GM21723 (cell line): Measurements from ENCODE around the gene MFAP5.

ENCODE experiments used
- ATAC-seq: cut with Tn5 transposase; IDR thresholded peaks from one replicate; pipeline ENCODE4 v1.9.1; 2021; ENCODE audit warnings: mild to moderate bottlenecking, moderate library complexity; ENCODE audit not compliant: unreplicated experiment

Gene MFAP5

GRCh38 chr12:8662593-8662992 lies at the start of gene MFAP5:
Gene MFAP5 (minus strand): TSS chr12:8662826. CDS start chr12:8662104, 722 bp downstream.
- no peak for ATAC-seq

DNA sequence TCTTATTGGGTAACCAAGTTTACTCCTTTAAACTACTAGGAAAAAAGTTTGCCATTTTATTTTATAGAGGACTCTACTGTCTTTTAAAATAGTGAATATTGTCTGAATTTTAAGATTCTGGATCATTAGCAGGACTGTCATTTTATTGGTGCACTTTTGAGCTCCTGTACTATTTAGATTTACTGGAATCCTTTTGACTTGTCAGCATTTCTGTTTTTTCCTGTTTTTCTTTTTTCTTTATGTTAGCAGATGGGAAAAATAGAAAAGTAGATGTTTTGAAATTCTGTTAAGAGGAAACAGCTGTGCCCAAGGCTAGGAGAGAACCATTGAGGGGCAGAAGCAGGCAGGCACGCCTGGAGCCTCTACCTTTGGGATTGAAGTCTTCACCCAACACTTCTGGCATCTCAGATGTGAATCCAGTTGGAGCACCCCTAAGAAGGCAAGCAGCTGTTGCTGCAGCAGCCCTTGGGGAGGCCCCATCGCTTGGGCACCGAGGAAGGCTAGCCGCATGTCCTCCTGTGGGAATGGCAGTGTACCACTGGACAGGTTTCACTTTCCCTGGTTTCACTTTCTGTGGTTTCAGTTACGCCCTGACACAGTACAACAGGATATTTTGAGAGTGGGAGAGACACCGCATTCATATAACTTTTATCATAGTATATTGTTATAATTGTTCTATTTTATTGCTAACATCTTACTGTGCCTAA lies 46.7 kb upstream of the MFAP5 start:
- ATAC-seq, result no peak

DNA sequence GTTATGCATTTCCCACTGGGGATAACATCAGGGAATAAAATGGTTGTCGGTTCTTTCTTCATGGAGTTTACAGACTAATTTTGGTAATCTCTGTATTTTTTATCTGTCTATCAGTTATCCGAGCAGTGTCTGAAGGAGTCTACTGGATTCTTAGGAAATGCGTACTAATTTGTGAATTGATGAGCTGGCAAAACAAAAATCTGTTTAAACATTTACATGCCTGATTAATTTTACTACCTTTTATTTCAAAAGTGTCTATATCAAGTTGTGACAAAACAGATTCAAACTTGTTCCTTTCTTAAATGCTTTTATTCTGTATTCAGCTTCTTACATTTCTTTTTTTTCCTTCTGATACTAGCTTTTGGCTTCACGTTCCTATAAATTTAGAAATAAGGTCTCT lies 39.5 kb upstream of the MFAP5 start:
- no peak for ATAC-seq

DNA sequence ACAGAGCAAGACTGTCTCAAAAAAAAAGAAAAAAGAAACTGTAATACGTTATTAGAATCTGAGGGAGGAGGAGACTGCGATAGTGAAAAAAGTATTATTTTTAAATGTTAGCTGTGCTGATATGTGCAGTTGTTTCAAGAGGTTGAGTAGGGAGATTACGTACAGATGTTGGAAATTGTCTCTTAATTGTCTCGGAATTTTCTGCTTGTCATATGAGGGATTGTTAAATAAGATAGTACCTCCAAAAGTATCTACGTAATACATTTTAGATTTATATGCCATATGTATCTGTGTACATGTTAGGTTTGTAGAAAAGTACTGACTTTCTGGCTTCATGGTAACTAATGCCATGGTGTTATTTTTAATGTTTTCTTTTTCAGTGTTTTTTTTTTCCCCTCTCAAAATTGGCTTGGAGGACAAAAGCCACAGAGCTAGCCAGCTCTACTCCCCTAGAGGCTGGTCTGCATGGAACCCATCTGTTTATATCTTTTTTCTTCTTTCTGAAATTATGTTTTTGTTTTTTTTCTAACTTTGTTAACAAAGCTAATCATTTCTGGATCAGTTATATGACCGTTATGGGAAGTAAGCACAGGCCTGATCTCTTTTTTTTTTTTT lies 38.5 kb upstream of the MFAP5 start:
- ATAC-seq, result no peak

DNA sequence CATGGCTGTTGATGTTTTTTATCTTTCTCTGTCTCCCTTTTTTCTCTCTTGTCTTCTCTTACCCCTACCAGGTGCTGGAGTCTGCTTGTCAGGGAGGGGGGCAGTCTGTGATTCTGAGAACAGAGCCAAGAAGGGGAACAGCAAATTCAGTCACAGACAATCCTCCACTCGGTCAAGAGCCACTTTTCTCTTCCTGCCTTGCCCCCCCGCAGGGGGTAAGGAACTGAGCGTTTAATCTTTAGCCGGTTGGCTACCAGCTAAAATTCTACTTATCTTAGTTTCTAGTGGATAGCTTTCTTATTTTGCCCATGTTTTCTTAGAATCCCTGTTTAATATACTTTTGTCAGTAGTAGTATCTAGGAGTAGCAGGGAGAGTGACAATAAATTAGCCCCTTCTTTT lies 37.1 kb upstream of the MFAP5 start:
- ATAC-seq, result no peak

- no peak for ATAC-seq
These were observed 36.3 kb upstream of the MFAP5 start for GRCh38 chr12:8698879-8699278.

GRCh38 chr12:8698132-8698851 lies 35.7 kb upstream of the MFAP5 start:
- ATAC-seq, result peak; percentile 44

GRCh38 chr12:8697476-8698131 lies 35.0 kb upstream of the MFAP5 start, which contains the start of gene RIMKLB:
Gene RIMKLB (plus strand): TSS chr12:8697991. CDS start chr12:8713867, 15,876 bp downstream.
- ATAC-seq, result peak; percentile 81

GRCh38 chr12:8697120-8697475 lies 34.5 kb upstream of the MFAP5 start:
- ATAC-seq, result peak; percentile 19

DNA sequence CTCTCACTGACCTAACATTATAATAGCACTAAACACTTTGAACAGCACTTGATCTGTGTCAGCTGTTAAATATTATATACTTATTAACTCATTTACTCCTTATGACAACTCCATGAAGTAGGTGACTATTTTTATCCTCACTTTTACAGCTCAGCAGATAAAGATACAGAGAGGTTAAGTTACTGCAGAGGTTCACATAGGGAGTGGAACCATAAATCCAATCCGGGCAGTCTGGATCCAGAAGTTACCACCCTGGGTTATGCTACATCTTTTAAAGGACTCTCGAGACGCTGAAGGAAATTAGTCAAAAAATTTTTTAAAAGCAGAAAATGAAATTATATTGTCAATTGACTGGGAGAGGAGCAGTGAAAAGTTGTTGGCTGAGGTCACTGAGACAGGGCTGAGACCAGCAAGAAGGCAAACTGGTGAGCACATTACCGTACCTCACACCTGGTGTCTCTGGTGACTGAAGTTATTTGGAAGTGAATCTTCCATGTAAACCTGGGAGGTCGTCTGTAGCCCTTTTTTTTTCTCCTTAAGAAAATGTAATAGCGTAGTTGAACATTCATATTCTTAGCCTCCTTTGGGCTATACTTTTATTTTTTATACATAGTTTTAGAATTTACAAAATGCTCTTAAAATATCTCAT lies 33.9 kb upstream of the MFAP5 start:
- ATAC-seq, result no peak

DNA sequence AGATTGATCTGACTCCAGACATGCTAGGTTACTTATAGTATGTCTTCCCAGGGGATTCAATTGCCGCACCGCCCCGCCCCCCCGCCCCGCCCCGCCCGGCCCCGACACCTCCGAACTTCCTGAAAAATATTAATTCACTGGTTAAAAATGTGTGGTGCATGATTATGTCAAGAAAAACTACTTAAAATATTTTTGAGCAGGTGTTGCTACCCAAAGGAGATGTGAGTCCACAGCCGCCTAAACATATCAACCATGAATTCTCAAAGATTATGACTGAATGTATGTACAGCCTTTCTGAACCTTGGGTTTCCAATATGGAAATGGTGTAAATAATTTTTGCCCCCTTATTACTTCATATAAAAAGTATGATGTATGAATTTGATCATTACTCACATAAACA lies 32.5 kb upstream of the MFAP5 start:
- ATAC-seq, result no peak

GRCh38 chr12:8692573-8692972 lies 29.9 kb upstream of the MFAP5 start:
- ATAC-seq, result no peak

DNA sequence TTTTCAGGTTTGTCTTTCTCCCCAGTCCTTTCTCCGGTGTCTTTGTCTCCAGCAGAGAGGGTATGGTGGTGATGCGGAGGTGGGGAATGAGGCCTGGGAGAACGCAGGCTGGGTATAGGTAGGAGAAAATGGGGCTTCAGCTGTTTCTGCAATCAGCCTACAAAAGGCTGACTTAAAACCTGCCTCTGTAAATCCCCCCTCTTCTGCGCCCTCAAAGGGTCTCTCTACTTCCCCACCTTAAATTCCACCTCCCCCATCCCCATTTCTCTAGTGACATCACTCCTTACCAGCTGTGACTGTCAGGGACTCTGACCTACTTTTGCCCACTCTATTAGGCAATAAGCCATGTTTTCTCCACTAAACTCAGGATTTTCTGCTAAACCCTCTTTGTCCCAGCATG lies 27.1 kb upstream of the MFAP5 start:
- ATAC-seq, result no peak

- ATAC-seq, result no peak
These were observed 25.4 kb upstream of the MFAP5 start for GRCh38 chr12:8687846-8688601.

- no peak for ATAC-seq
These were observed 22.4 kb upstream of the MFAP5 start for GRCh38 chr12:8685051-8685450.

GRCh38 chr12:8681129-8681884 lies 18.7 kb upstream of the MFAP5 start:
- no peak for ATAC-seq

DNA sequence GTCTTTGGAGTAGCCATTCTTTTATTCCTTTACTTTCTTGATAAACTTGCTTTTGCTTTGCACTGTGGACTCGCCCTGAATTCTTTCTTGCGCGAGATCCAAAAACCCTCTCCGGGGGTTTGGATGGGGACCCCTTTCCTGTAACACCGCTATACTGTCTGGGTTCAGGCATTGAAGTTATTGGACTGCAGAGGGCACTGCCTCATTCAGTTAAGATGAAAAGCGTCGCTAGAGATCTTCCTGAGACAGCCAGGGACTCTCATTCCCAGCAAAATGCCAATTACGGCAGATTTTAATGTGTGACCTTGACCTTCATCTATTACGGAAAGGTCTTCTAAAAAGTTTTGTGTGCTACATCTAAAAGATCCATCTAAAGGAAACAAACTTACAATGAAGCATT lies 17.9 kb upstream of the MFAP5 start:
- ATAC-seq, result no peak

DNA sequence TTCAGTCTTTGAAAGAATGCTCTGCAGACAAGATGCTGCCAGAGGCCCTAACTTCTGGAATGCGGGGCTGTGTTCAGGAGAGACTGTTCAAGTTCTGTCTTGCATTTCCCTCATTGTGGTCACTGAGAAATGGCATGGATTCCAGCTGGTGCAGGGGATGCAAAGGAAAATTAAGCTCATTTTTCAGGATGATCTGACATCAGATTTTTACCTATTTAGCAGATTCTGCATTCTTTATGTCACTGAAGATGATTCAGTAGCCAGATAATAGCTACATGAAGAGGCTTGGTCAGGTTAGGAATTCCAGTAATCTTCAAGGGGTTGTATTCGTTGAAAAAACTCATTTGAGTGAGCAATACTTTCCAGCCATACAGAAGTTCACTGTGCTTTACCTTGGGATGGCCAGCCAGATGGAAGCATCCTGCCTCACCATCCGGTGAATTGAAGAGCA lies 16.1 kb upstream of the MFAP5 start:
- ATAC-seq, result no peak

DNA sequence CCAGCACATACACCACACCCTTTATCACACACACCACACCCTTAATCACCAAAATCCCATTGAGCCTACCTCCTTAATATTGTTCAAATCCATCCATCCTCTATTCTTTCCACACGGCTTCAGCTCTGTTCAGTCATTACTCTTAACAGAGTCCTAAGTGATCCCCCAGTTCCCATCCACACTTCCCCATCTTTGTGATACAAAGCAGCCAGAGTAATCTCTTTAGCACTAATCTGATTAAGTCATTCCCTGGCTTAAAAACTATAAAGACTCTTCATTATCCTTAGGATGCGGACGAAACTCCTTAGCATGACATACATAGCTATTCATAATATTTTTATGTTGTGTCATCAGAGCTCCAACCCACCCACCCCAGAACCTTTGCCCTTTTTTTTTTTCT lies 14.7 kb upstream of the MFAP5 start:
- ATAC-seq, result no peak

DNA sequence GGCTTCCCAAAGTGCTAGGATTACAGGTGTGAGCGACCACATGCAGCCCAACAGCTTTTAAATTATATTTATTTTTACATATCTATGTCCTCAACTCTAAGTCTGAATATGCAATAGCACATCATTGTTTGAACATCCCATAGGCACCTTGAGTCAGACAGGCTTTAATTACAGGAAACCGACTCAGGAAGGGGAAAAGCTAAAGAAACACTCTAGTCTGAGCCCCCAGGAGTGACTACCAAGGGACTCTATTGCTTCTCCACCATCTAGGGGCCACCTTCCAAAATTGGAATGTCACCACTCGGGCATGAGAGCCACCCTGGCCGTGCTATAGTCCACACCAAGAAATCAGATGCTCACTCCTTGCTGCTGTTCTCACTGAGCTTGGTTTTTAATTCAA lies 14.0 kb upstream of the MFAP5 start:
- no peak for ATAC-seq
